GM12864 (cell line): ENCODE data around the gene GPR39.

Source experiments
- DNase-seq: peaks from one replicate; pipeline ENCODE4 v3.0.0-alpha.2; 2011; ENCODE audit warnings: low read depth
- H3K4me3 ChIP-seq: 2 replicates; pipeline ENCODE4 v1.5.1; 2011; ENCODE audit warnings: mild to moderate bottlenecking, low read depth, low read length, control low read depth
- CTCF ChIP-seq: IDR thresholded peaks from 2 replicates; pipeline ENCODE4 v1.5.1; 2011; ENCODE audit warnings: low read depth, mild to moderate bottlenecking, moderate library complexity, low read length, control low read depth, inconsistent platforms; ENCODE audit errors: missing control alignments

GPR39 gene

GRCh38 chr2:132426656-132427055 lies 10.1 kb downstream of the GPR39 start:
- TF ChIP-seq CTCF: no peak
- no peak for DNase-seq
- no peak overlapping the region for H3K4me3 ChIP-seq

- TF ChIP-seq CTCF: no peak
- no peak for DNase-seq
- H3K4me3 ChIP-seq: no peak overlapping the region
These were observed 12.7 kb downstream of the GPR39 start for GRCh38 chr2:132429351-132429750.

- no peak for DNase-seq
- no peak overlapping the region for H3K4me3 ChIP-seq
- TF ChIP-seq CTCF: no peak
These were observed 13.5 kb downstream of the GPR39 start for GRCh38 chr2:132429941-132430573.

- H3K4me3 ChIP-seq: no peak overlapping the region
- no peak for TF ChIP-seq CTCF
- DNase-seq: no peak
These were observed 14.3 kb downstream of the GPR39 start for GRCh38 chr2:132430895-132431294.

GRCh38 chr2:132437852-132438669 lies 21.5 kb downstream of the GPR39 start:
- DNase-seq: no peak
- TF ChIP-seq CTCF: no peak
- H3K4me3 ChIP-seq: no peak overlapping the region

GRCh38 chr2:132438691-132439090 lies 22.1 kb downstream of the GPR39 start:
- DNase-seq: no peak
- no peak for TF ChIP-seq CTCF
- no peak overlapping the region for H3K4me3 ChIP-seq
